ENCODE measurements around the gene FIGN. TPM values are rescaled to one million over a fixed set of nuclear protein-coding genes. Genes with fewer than 3 reads are reported as not detected.

The FIGN gene
- total and polyA plus RNA-seq, 2 of the 4 experiments (the other 2 are of a cell fraction) = 0.77 to 0.90 TPM

DNA sequence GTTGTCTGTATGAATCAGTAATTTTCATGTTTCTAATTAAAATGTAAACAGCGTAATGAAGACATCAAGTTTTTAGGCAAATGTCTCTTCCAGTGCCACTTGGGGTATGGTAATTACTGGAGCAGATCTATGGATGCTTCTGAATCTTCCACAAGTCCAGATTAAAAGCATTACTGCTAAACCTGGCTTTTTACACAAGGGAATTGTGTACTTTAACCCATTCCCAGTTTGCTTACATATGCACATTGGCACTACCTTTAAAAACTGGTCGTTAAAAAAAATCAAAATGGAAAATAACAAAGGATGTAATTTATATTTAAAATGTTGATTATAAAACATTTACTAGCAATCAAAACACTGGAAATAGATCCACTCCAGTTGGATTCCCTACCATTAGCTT lies 19.7 kb downstream of the FIGN start:
- no TSS peak for BruUV-seq (replicated peaks)
- H2BK20ac ChIP-seq (ENCODE audit: low read depth, low read length) = no peak overlapping the region
- no peak overlapping the region for H2AK9ac ChIP-seq (replicated peaks; ENCODE audit: low read depth, low read length, poor library complexity)
- H3K56ac ChIP-seq (ENCODE audit: extremely low read depth, insufficient read depth, low read length) = no peak overlapping the region
- H3K23ac ChIP-seq (ENCODE audit: low read depth, low read length) = no peak overlapping the region
- no peak overlapping the region for H3K9ac ChIP-seq (ENCODE audit: low read depth, low read length)
- H3K4me1 ChIP-seq (ENCODE audit: control insufficient read depth, insufficient read depth, low read length) = no peaks in the 10 kb centered on the region
- H3K27me3 ChIP-seq (ENCODE audit: control insufficient read depth, insufficient read depth, low read length) = no peaks in the 10 kb centered on the region
- in situ Hi-C loops (cut with MboI; ENCODE audit: low sequenced_read_pairs) (no loop called here), intact Hi-C loops (cut with micrococcal nuclease) (no loop called here), dilution Hi-C loops (cut with HindIII; ENCODE audit: low sequenced_read_pairs, unreplicated experiment) (no loop called here)
- H4K8ac ChIP-seq (ENCODE audit: low read depth in 2 of 2, low read length in 2 of 2) = no peak overlapping the region
- H2AFZ ChIP-seq (replicated peaks; ENCODE audit: low read length, poor library complexity) = no peak overlapping the region
- no peak overlapping the region for H3K27ac ChIP-seq (ENCODE audit: insufficient read depth, low read length)
- H3K14ac ChIP-seq (replicated peaks; ENCODE audit: low read depth, low read length) = no peak overlapping the region
- no peak overlapping the region for H2BK15ac ChIP-seq (ENCODE audit: low read depth, low read length)
- H3K4me2 ChIP-seq (ENCODE audit: low read depth, low read length) = no peak overlapping the region
- H3K4ac ChIP-seq (ENCODE audit: low read depth, low read length) = no peak overlapping the region
- H3K9me1 ChIP-seq (ENCODE audit: insufficient read depth, low read length) = peaks cover 3% of the 10 kb centered on the region; the same call in 1 of the 2 replicates
- H3K18ac ChIP-seq (ENCODE audit: low read depth, low read length) = no peak overlapping the region
- CTCF ChIA-PET = no interaction called here
- no peaks in the 10 kb centered on the region; a peak in 1 of 4 replicates for H3K79me1 ChIP-seq (ENCODE audit: low read depth in 1 of 2, low read length in 2 of 2)
- H4K5ac ChIP-seq (ENCODE audit: low read depth, low read length) = no peak overlapping the region
- ATAC-seq (ENCODE audit: low read depth) = no peak
- H2BK5ac ChIP-seq (ENCODE audit: low read depth, low read length, poor library complexity, severe bottlenecking) = no peak overlapping the region
- H3K9me3 ChIP-seq (ENCODE audit: control insufficient read depth, insufficient read depth, low read length) = no peaks in the 10 kb centered on the region
- no peak overlapping the region for H2BK120ac ChIP-seq (ENCODE audit: low read depth, low read length)
- H4K91ac ChIP-seq (ENCODE audit: insufficient read depth, low read depth, low read length) = no peak overlapping the region
- no CpG with 5 or more reads among the region's 2 CpGs for WGBS, 2 experiments (ENCODE audit: extremely low coverage in 2 of 2, insufficient read length in 1 of 2)
- TF ChIP-seq, protein P1, sequence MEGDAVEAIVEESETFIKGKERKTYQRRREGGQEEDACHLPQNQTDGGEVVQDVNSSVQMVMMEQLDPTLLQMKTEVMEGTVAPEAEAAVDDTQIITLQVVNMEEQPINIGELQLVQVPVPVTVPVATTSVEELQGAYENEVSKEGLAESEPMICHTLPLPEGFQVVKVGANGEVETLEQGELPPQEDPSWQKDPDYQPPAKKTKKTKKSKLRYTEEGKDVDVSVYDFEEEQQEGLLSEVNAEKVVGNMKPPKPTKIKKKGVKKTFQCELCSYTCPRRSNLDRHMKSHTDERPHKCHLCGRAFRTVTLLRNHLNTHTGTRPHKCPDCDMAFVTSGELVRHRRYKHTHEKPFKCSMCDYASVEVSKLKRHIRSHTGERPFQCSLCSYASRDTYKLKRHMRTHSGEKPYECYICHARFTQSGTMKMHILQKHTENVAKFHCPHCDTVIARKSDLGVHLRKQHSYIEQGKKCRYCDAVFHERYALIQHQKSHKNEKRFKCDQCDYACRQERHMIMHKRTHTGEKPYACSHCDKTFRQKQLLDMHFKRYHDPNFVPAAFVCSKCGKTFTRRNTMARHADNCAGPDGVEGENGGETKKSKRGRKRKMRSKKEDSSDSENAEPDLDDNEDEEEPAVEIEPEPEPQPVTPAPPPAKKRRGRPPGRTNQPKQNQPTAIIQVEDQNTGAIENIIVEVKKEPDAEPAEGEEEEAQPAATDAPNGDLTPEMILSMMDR (conservative IDR thresholded peaks at IDR 0.05; ENCODE audit: low read depth, low read length) = no peak
- TF ChIP-seq RCOR1 (IDR thresholded peaks at IDR 0.05; ENCODE audit: insufficient replicate concordance, low read length) = no peak
- TF ChIP-seq MAZ (IDR thresholded peaks at IDR 0.05; ENCODE audit: borderline replicate concordance, low read depth, low read length) = no peak
- no peak for TF ChIP-seq CHD1 (IDR thresholded peaks at IDR 0.05; ENCODE audit: low read depth, low read length)
- TF ChIP-seq RFX5 (IDR thresholded peaks at IDR 0.05; ENCODE audit: low read depth, low read length) = no peak
- DNase-seq = no peak
- H3K4me3 ChIP-seq (ENCODE audit: insufficient read depth, low read depth, low read length) = no peak overlapping the region
- POLR2A ChIA-PET (ENCODE audit: unreplicated experiment) = no interaction called here
- H3K36me3 ChIP-seq (ENCODE audit: control insufficient read depth, insufficient read depth, low read length) = no peaks in the 10 kb centered on the region
- no peaks in the 10 kb centered on the region; the same call in 1 of the 2 replicates for H4K20me1 ChIP-seq (ENCODE audit: insufficient read depth, low read length)
- no peak overlapping the region for H2AK5ac ChIP-seq (ENCODE audit: low read depth, low read length)

All from IMR-90 (cell line).